COR-L47 (cell line): ENCODE measurements around the gene MORC2.

ENCODE experiments used
- DNase-seq: peaks from one replicate; lab custom pipeline; 2025; lab: John Stamatoyannopoulos, UW

Gene MORC2

GRCh38 chr22:30949934-30950660 lies 18.5 kb downstream of the MORC2 start:
- DNase-seq = no peak

GRCh38 chr22:30948930-30949342 lies 19.6 kb downstream of the MORC2 start:
- DNase-seq = no peak

GRCh38 chr22:30947816-30948454 lies 20.6 kb downstream of the MORC2 start:
- DNase-seq = peak; percentile 13

- peak; percentile 71 for DNase-seq
Observed at GRCh38 chr22:30947173-30947815, 21.3 kb downstream of the MORC2 start.

- DNase-seq = no peak
Observed at GRCh38 chr22:30946354-30946753, 22.2 kb downstream of the MORC2 start.

GRCh38 chr22:30945653-30946052 lies 22.9 kb downstream of the MORC2 start:
- DNase-seq = no peak

- no peak for DNase-seq
Observed at GRCh38 chr22:30944986-30945385, 23.6 kb downstream of the MORC2 start.

- no peak for DNase-seq
Observed at GRCh38 chr22:30943368-30943767, 25.2 kb downstream of the MORC2 start.

- DNase-seq = no peak
Observed at GRCh38 chr22:30941363-30941740, 27.2 kb downstream of the MORC2 start.

GRCh38 chr22:30940685-30941362 lies 27.8 kb downstream of the MORC2 start:
- no peak for DNase-seq

GRCh38 chr22:30934053-30934452 lies 34.5 kb downstream of the MORC2 start:
- DNase-seq = no peak

- DNase-seq = no peak
Observed at GRCh38 chr22:30933457-30933856, 35.1 kb downstream of the MORC2 start.

- no peak for DNase-seq
Observed at GRCh38 chr22:30932661-30933060, 35.9 kb downstream of the MORC2 start.

GRCh38 chr22:30931541-30932300 lies 36.9 kb downstream of the MORC2 start:
- DNase-seq = no peak

GRCh38 chr22:30930228-30930627 lies 38.3 kb downstream of the MORC2 start:
- no peak for DNase-seq

- DNase-seq = no peak
Observed at GRCh38 chr22:30928401-30928800, 40.2 kb downstream of the MORC2 start.

GRCh38 chr22:30927806-30928205 lies 40.8 kb downstream of the MORC2 start:
- no peak for DNase-seq

- no peak for DNase-seq
Observed at GRCh38 chr22:30926706-30927105, 41.9 kb downstream of the MORC2 start.

- DNase-seq = no peak
Observed at GRCh38 chr22:30925667-30926066, 42.9 kb downstream of the MORC2 start.

GRCh38 chr22:30923168-30923900 lies 45.2 kb downstream of the MORC2 start:
- no peak for DNase-seq

GRCh38 chr22:30922151-30922611 lies 46.4 kb downstream of the MORC2 start:
- DNase-seq = no peak
